ENCODE measurements around the gene SERF2.
"Not testable (repeated sequence)": the region's sequence is repeated elsewhere in the genome, so short reads cannot be mapped to it uniquely, and the experiment has no call there.

DNA sequence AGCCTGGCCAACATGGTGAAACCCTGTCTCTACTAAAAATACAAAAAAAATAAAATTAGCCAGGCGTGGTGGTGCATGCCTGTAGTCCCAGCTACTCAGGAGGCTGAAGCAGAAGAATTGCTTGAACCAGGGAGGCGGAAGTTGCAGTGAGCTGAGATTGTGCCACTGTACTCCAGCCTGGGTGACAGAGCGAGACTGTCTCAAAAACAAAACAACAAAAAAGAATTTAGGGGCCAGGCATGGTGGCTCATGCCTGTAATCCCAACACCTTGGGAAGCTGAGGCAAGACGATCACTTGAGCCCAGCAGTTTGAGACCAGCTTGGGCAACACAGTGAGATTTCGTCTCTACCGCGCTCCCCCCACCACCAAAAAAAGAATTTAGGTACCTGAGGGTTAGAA, 10.6 kb downstream of the SERF2 start:
- not testable (repeated sequence) for TF ChIP-seq POLR2A, CTCF, POLR2AphosphoS5 (IDR thresholded peaks at IDR 0.05)

All from prostate gland (tissue), 2 donors.